NOMO-1 treated with DMSO at 0.1 percent for 48 hours (cell line): ENCODE measurements around the gene AOC3.
A peak's percentile ranks its signal among the peaks of the same experiment; 100 is the strongest.
"Not testable (repeated sequence)": the region's sequence is repeated elsewhere in the genome, so short reads cannot be mapped to it uniquely, and the experiment has no call there.

Experiments
- DNase-seq: peaks from one replicate; lab custom pipeline; 2025; ENCODE audit not compliant: unreplicated experiment; lab: John Stamatoyannopoulos, UW

AOC3 gene

DNA sequence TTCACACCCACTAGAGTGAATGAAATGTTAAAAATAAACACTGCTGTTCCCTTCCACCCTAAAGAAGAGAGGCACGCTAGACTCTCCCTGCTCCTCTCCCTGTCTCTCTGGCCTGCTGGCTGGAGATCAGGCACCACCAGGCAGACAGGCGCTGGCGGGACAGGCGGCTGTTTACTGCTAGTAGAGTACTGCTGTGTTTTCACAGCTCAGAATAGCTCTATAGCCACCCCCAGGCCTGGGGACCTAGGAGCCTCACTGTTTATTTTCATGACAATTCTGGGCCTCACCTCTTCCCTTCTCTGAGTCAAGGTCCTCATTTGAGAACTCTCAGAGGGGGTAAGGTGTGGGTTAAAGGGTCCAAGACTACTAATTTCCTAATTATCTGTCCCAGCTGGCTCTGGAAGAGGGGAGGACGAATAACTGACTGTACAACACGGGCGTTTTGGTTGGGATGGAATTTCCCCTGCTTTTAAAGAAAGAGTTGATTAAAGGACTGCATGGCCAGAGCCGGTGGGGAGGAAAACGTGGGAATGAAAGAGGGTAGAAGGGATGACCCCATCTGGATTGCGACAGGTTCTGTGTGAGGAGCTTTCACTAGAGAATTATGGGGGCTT is 40.6 kb downstream of the AOC3 start:
- DNase-seq = no peak

DNA sequence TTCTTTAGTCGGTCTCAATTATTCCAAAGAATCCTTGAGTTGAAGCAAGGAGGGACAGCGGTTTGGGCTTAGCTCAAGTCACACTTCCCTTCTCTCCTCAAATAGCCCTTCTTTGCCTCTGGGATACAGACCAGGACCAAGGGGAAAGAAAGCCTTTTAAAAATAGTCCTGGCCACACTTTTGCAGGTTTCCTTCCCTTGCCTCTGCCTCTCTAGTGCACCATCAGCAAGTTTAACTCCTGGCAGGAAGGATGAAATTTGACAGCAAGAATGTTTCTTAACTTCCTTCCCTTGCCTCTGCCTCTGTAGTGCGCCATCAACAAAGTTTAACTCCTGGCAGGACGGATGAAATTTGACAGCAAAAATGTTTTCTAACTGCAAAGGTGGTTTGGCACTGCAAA is 42.4 kb downstream of the AOC3 start:
- peak; percentile 43 for DNase-seq

DNA sequence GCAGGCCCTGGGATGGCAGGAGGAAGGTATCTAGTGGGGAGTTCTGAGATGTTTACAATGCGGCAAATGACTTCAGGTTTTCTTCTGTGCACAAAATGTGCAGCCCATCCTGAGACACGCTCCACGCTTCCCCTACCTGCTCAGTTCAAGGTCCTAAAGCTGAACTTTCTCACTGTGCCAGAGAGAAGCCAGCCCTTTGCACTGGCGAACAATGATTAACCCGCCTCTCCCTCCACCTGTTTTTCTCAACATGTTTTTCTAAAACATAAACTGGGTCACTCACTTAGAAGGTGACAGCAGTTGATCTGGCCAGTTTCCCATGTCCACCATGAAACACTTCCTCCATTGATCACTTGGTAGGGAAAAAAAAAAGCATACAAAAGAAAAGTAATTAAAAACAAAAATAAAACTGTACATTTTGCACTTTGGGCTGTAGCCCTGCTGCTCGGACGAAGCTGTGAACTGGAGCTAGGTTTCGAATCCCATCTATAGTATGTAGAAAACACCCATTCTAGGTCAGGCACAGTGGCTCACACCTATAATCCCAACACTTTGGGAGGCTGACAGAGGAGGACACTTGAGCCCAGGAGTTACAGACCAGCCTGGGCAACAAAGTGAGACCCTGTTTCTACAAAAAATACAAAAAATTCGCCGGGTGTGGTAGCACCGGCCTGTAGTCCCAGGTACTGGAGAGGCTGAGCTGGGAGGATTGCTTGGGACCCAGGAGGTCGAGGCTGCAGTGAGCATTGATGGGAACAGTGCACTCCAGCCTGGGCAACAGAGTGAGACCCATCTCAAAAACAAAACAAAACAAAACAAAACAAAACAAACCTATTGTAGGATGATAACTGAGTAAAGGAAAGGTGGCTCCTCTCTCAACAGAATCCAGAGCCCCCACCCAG is 43.5 kb downstream of the AOC3 start:
- DNase-seq = no peak

DNA sequence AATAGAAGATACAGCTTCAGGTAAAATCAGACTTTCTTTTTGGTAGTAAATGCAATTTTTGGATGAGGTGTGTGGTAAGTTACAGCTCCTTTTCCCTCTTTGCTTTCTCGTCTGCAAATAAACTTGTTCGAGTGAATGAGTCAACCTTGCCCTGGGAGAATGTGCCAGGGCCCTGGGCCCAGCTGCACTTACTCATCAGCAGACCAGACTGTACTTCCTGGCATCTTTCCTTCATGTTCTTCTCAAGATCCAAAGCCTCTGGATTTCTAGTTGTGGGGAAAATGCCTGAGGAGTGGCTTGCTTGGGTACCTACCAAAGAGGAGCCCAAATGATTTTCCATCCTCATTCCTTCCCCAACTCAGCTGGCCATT is 44.2 kb downstream of the AOC3 start:
- DNase-seq = no peak

DNA sequence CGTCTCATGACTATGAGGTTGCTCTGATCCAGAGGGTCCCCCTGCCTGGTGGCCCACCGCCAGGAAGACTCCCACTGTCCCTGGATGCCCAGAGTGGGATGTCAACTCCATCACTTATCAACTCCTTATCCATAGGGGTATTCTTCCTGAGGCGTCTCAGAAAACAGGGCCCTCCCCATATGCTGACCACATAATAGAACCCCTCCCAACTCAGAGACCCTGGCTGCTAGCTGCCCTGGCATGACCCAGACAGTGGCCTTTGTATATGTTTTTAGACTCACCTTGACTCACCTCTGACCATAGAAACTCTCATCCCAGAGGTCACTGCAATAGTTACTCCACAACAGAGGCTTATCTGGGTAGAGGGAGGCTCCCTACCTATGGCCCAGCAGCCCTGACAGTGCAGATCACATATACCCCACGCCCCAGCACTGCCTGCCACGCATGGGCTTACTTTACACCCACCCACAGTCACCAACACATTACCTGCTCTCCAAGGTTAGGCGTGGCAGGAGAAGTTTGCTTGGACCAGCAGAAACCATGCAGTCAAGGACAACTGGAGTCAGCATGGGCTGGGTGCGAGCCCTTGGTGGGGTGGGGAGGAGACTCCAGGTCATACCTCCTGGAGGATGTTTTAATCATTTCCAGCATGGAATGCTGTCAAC is 47.3 kb downstream of the AOC3 start:
- DNase-seq = no peak

DNA sequence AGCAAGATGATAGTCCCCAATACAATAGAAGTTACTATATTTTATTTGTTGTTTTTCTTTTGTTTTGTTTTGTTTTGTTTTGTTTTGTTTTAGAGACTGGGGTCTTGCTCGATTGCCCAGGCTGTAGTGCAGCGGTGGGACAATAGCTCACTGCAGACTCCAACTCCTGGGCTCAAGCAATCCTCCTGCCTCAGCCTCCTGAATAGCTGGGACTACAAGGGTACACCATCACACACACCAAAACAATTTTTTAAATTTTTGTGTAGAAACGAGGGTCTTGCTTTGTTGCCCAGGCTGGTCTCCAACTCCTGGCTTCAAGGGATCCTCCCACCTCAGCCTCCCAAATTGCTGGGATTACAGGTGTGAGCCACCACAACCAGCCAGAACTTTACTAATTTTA is 49.0 kb downstream of the AOC3 start:
- not testable (repeated sequence) for DNase-seq

DNA sequence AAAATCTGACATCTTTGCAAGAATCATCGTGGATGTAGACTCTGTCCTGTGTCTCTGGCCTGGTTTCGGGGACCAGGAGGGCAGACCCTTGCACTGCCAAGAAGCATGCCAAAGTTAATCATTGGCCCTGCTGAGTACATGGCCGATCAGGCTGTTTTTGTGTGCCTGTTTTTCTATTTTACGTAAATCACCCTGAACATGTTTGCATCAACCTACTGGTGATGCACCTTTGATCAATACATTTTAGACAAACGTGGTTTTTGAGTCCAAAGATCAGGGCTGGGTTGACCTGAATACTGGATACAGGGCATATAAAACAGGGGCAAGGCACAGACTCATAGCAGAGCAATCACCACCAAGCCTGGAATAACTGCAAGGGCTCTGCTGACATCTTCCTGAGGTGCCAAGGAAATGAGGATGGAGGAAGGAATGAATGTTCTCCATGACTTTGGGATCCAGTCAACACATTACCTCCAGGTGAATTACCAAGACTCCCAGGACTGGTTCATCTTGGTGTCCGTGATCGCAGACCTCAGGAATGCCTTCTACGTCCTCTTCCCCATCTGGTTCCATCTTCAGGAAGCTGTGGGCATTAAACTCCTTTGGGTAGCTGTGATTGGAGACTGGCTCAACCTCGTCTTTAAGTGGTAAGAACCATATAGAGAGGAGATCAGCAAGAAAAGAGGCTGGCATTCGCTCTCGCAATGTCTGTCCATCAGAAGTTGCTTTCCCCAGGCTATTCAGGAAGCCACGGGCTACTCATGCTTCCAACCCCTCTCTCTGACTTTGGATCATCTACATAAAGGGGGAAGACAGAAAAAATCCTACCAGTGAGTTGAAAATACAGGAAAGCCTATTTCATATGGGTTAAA is 49.7 kb downstream of the AOC3 start, which contains the start of gene G6PC1:
Gene G6PC1, plus strand, starts transcription at position 340 of the 872 bp plus-strand sequence. Its CDS starts 78 bp downstream, at position 418.
- DNase-seq = no peak

DNA sequence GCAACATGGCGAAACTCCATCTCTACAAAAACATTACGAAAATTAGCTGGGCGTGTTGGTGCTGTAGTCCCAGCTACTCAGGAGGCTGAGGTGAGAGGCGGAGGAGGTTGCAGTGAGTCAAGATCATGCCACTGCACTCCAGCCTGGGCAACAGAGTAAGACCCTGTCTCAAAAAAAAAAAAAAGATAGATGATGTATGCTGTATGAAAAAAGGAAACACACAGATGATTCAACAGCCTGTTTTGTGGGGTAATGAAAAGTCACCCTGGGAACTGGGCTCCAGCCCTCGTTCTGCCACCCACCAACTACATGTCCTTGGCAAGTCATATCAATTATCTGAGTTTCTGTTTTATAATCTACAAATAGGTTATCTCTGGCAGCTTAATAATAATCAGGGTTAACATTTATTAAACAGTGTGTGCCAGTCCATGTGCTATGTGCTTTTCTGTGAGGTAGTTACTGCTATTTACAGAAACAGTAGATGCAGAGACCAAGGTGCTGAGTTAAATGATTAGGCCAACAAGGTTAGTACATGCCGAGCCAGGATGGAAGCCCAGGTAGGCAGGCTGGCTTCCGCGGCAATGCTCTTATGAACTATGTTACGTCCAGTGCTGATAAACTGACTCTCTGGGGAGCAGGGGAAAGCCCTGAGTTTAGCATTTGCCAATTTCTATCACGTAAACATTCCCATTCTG is 50.7 kb downstream of the AOC3 start:
- no peak for DNase-seq

DNA sequence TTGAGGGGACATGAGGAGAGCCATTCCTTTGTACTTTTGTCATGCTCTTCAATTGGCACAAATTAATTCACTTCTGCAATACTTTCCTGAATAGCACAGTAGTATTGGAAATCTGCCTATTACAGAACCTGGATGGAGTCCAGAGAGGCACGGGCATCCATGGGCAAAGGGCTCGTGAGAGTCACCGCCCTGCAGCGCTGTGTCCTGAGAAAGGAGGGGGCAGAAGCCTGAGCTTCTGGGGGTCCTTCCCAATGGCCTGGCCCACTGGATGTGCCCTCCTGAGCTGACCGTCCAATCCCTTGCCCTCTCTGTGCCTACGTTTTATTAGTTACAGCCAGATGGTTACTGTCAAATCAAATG is 53.1 kb downstream of the AOC3 start:
- no peak for DNase-seq

DNA sequence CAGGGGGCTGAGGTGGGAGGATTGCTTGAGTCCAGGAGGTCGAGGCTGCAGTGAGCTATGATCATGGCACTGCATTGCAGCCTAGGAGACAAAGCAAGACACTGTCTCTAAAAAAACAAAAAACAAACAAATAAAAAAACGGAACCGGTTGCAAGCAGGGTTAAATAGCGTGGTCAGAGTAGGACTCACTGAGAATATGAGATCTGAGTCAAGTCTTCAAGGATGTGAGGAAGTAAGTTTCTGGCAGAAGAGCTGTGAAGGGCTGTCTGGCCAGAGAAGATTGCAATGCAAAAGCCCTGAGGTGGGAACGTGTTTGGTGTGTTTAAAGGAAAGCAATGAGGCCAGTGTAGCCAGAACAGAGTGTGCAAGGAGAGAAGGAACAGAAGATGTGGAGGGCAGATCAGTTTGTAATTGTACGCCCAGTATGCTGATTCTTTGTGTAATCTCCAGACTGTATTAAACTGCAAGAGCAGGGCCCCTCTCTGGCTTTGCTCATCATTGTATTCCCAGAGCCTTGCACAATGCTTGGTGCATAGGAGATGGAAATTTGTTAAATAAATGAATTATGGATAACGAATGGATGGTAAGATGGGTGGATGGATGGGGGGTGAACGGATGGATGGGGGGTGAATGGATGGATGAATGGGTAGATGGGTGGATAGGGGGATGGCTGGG is 55.9 kb downstream of the AOC3 start:
- DNase-seq = peak; percentile 45
